ENCODE results near the gene ALDH1A3.

- TF ChIP-seq CTCF (conservative IDR thresholded peaks at IDR 0.05 in 1 of 2, IDR thresholded peaks at IDR 0.05 in 1 of 2; ENCODE audit: extremely low read depth in 1 of 2, insufficient read depth in 1 of 2, low read depth in 1 of 2, low read length in 2 of 2) (no peak), EZH2 (IDR thresholded peaks at IDR 0.05; ENCODE audit: borderline replicate concordance, low read length) (no peak)
These were observed 5.5 kb downstream of the ALDH1A3 start for GRCh38 chr15:100885116-100885515.
